Fibroblast of skin of right quadriceps (primary cell): ENCODE measurements around the gene NFATC3.

ENCODE experiments used
- DNase-seq: peaks from one replicate; pipeline ENCODE4 v3.0.0-alpha.2; 2013

NFATC3 gene

GRCh38 chr16:68085259-68086071, at the start of gene NFATC3:
TSS of gene NFATC3 (plus strand) at chr16:68085370. CDS start at chr16:68085682, 312 bp downstream.
- DNase-seq, result peak; percentile 97

DNA sequence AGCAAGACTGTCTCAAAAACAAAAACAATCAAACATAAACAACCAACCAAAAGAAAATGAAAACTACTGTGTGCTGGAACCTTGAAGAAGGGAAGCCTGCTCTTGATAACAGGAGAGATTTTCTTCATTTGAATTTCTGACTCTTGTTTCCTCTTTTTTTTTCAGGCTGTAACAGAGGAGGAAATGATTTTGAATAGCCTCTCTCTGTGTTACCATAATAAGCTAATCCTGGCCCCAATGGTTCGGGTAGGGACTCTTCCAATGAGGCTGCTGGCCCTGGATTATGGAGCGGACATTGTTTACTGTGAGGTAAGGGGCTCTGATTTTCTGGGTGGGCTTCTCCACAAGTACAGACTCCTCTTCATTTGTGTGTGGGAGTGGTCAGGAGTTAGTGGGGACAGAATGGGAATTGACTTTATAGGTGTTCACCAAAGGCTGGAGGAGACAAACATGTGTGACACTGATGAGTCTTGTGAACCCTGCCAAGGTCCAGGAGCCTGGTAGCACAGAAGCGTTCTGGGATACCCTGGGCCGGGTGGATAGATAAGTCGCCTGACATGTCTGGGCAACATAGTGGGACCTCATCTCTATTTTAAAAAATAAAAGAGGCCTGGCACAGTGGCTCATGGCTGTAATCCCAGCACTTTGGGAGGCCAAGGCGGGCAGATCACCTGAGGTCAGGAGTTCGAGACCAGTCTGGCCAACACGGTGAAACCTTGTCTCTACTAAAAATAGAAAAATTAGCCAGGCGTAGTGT, 47.2 kb upstream of the NFATC3 start:
- no peak for DNase-seq

DNA sequence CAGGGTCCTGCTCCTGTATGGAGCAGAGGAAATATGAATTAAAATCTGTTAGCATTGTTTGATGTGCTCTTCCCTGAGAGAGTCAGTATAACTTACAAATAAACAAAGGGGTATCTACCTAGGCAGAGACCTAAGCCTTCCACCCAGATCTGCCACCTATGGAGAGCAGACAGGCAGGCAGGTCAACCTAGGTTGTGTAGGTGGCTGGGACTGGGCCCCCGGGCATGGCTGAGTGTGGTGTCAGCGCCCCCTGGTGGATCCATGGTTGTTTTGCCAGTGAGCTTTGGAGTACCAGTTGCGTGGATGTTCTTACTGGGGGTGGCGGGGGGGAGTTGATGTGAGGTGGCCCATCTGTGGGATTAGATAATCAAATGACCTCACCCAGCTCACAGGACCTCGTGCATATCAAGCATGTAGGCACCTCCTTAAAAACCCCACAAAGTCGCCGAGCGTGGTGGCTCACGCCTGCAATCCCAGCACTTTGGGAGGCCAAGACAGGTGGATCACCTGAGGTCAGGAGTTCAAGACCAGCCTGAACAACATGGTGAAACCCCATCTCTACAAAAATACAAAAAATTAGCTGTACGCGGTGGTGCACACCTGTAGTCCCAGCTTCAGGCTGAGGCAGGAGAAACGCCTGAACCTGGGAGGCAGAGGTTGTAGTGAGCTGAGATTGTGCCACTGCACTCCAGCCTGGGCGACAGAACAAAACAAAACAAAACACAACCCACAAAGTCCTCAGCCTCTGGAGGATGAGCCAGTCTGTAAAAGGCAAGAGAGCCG, 44.5 kb upstream of the NFATC3 start:
- peak; percentile 42 for DNase-seq

GRCh38 chr16:68041783-68042182, 43.4 kb upstream of the NFATC3 start:
- DNase-seq, result no peak

- no peak for DNase-seq
Measured at GRCh38 chr16:68046106-68046505, 39.1 kb upstream of the NFATC3 start.

DNA sequence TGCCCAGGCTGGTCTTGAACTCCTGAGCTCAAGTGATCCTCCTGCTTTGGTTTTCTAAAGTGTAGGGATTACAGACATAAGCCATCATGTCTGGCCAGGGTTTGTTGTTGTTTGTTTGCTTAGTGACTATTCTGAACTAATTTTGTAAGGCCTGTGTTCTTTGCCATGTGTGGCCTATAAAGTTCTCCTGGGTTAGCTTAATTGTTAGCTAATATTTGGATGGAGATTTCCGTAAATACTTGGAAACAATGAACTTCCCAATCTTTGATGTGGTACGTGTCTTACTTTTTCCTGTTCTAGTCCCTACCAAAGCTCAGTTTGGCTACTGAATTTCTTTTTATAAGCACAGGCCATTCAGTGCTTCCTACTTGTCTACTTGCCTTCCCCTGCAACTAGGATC, 37.2 kb upstream of the NFATC3 start:
- DNase-seq, result no peak

DNA sequence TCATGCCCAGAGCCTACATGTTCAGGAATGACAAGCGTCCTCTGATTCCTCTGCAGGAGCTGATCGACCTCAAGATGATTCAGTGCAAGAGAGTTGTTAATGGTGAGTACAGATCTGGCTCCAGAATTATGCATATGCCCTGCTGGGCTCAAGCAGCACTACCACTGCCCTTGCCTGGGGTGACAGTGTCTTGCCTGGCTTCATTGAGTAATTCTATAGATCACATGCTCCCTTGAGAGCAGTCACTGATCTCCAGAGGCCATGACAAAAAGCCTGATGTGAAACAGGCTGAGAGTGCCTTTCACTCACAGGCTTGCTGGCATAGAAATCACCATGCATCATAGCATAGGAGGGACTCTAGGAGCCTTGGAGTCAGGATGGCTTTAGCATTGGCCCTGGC, 35.7 kb upstream of the NFATC3 start:
- no peak for DNase-seq

DNA sequence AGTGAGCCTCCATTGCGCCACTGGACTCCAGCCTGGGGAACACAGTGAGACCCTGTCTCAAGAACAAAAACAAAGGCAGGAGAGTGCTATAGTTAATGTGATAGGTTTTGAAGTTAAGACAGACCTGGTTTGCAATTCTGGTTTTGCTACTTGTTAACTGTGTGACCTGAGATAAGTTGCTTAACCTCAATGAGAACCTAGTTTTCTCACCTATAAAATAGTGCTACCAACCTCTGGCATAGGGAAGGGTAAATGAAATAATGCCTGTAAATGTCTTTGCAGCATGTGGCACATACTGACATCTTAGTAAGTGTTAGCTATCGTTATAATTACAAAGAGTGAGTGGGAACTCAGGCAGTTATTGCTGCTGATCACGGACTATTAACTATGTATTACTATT, 29.8 kb upstream of the NFATC3 start:
- no peak for DNase-seq

GRCh38 chr16:68059804-68060203, 25.4 kb upstream of the NFATC3 start:
- DNase-seq, result no peak

- DNase-seq, result no peak
Measured at GRCh38 chr16:68061396-68061795, 23.8 kb upstream of the NFATC3 start.

DNA sequence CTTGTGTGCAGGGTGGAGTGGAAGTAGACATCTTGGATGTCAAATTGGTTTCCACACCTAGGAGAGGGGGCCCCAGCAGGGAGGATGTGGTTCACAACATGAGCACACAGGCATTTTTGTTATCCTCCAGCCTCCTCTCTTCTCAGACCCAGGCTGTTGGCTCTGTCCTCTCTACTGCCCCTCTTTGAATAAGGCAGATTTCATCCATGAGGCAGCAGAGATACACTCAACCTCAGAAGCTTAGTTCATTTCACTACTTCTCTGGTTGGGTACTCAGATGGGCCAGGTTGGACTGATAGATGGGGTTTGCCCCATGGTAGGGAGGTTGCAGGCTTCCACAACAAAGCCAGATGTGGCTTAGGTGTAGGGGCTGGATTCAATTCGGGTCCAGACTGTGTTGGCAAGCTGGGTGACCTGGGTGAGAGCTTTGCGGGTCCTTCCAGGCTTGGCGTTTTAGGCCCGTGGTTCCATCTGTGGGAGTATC, 22.2 kb upstream of the NFATC3 start:
- no peak for DNase-seq

- peak; percentile 70 for DNase-seq
Measured at GRCh38 chr16:68064791-68065365, 20.3 kb upstream of the NFATC3 start.

- peak; percentile 74 for DNase-seq
Measured at GRCh38 chr16:68065716-68066305, 19.4 kb upstream of the NFATC3 start.

- DNase-seq, result no peak
Measured at GRCh38 chr16:68066763-68067162, 18.4 kb upstream of the NFATC3 start.

GRCh38 chr16:68068926-68069325, 16.2 kb upstream of the NFATC3 start:
- no peak for DNase-seq

DNA sequence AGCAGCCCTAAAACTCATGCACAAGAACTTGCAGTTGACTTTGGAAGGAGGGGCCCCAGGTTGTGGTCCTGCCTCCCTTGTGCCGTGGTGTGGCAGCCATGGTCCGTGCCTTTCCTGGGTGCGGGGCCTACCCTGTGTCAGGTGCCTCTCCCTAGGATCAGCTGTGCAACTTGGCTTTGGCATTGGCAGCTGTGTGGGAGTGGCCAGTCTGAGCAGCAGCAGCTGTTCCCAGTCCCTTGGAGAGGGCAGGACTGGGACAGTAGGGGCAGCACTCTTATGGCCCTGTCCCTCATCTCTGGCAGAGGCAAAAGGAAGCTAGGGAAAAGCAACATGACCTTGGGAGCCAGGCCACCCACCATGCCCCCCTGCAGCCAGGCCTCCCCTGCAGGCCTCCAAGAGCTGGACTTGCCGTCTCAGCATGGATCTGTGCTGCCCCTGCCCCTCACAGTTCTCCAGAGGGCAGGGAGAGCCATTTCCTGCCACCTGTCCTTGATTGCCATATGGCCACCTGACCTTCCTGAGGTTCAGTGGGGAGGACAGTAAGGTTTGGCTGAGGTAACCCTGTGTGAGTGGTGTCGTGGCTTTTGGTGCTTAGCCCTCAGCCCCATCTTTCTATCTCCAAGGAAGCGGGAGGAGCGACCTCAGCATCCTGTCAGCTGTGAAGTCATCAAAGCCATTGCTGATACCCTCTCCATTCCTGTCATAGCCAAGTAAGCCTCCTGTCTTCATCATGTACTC, 15.5 kb upstream of the NFATC3 start:
- DNase-seq, result no peak

- no peak for DNase-seq
Measured at GRCh38 chr16:68070249-68070730, 14.9 kb upstream of the NFATC3 start.

DNA sequence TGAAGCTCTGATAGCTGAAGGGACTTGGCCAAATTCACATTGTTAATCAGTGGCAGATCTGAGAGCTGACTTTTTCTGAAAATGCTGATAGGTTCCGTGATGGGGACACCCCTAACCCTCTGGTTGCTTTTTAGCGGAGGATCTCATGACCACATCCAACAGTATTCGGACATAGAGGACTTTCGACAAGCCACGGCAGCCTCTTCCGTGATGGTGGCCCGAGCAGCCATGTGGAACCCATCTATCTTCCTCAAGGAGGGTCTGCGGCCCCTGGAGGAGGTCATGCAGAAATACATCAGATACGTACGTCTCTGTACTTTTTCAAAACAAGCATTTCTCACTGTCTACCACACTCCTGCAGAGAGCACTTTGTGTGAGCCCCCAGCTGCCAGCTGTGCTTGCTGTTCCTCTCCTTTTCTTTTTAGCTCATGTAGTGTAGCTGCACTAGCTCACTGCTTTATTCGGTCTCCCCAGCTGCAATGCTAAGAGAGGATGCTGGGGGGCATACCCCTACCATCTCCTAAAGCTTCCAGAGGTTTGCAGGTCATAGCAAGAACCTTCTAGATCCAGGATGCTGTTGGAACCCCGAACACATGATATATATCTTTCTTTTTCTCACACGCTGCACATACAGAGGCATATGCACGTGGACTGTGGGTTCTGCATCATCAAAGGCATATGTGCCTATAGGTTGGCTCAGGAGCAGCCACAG, 14.2 kb upstream of the NFATC3 start:
- DNase-seq, result no peak

DNA sequence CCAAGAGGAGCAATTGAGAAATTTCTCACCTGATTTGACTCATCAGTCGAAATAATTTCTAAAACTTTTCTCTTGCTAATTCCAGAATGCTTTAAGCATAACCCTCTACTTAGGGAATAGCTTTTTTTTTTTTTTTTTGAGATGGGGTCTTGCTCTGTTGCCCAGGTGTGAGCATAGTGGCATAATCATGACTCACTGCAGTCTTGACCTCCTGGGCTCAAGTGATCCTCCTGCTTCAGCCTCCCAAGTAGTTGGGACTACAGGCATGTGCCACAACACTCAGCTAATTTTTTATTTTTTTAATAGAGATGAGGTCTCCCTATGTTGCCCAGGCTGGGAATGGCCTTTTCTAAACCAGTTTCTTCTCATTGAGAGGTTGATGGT, 13.7 kb upstream of the NFATC3 start:
- DNase-seq, result no peak

DNA sequence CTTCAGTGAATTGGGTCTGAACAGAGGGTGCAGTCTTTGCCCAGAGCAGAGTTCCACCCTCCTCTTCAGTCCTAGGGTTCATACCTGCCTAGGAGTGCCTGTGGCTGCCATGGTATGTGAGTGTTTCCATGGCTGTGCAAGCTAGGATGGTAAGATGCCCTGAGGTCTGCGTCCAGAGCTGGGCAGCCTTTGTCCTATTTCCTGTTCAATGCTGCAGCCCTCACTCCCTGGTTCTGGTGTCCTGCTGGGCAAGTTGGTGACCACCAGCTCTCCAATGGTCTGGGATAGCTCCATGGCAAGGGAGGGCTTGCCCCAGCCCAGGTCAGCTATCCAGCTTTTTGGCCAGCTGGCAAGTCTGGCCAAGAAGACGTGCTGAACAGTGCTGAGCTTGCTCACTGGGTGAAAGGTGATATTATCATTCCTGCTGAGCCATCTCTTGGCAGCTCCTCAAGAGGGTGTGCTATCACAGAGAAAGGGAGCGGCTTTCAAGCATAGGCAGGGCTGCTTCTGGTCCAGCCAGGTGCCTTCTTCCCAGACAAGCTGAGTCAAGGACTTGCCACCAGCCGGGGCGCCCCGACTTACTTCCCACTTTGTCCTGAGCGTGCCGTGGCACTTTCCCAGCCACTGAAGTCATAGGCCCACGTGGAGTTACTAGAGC, 13.0 kb upstream of the NFATC3 start:
- peak; percentile 24 for DNase-seq
